ENCODE data around the gene ZBTB7C. TPM values are rescaled to one million over a fixed set of nuclear protein-coding genes. Genes with fewer than 3 reads are reported as not detected.

Gene ZBTB7C
- total RNA-seq, 5 donors from 2014 or later (not counting 1 experiment from before 2014, with no cell fraction given) = 0.06 TPM; not detected in 4

DNA sequence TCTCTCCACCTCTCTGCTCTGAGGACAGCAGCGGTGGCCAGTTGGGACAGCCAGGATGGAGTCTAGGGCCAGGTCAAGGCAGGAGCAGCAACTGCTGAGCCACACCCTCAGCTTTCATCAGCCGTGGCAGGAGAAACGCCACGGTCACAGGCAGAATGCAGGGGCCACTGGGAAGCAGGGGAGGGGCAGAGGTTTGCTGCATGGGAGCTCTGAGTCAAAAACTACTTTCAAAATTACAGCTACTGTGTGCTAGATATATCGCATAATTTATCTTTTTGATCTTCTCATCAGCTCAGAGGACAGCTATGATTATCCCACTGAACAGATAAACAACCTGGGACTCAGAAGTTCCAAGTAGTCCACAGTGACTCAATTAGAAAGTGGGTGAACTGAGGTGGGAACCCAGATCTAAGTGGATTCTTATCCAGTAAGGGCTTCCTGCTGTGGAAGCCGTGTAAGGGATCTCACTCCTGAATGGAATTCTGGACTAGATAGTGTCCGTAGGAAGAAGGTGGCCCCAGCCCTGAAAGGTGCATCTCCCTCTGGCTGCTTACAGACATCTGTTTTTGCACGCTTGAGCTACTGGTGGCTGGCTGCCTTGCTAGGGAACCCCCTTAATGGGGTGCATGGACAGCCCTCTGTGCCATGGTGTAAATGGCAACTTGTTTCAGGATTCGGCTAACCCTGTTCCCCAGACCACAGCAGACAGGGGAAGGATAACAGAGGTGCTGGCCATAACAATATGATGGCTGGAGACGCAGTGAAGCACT, 284.1 kb downstream of the ZBTB7C start:
- H3K4me1 ChIP-seq (ENCODE audit: control insufficient read depth in 1 of 2, extremely low read depth in 1 of 2, insufficient read depth in 2 of 2, low read length in 2 of 2) = no peaks in the 10 kb centered on the region
- no peak for ATAC-seq (replicated peaks in 1 of 4)
- Mint-ChIP-seq H3K9me3 (no peaks in the 10 kb centered on the region), H3K36me3 (no peaks in the 10 kb centered on the region), H3K4me1 (peaks cover 0 to 2% (median 0%) of the 10 kb centered on the region in 3 donors), H3K4me3 (no peak overlapping the region), H3K27me3 (peaks cover 21 to 31% of the 10 kb centered on the region in 2 donors), H3K27ac (no peak overlapping the region)
- no peak for DNase-seq
- WGBS (ENCODE audit: insufficient coverage) = 33% methylated on average over 4 of the region's 10 CpGs
- H3K36me3 ChIP-seq (ENCODE audit: control insufficient read depth in 2 of 2, extremely low read depth in 1 of 2, insufficient read depth in 1 of 2, low read length in 1 of 2) = no peaks in the 10 kb centered on the region
- peaks cover 0 to 20% of the 10 kb centered on the region in 2 experiments for H3K27me3 ChIP-seq (replicated peaks in 1 of 2; ENCODE audit: control insufficient read depth in 2 of 2, extremely low read depth in 1 of 2, insufficient read depth in 2 of 2, low read length in 1 of 2)
- ChIA-PET POLR2A (no interaction called here), CTCF (no interaction called here)
- no peak overlapping the region for H3K4me3 ChIP-seq (ENCODE audit: control insufficient read depth in 1 of 2, extremely low read depth in 1 of 2, low read length in 1 of 2)
- no peaks in the 10 kb centered on the region for H3K9me3 ChIP-seq
- no peak overlapping the region for H3K27ac ChIP-seq (ENCODE audit: low read length)

DNA sequence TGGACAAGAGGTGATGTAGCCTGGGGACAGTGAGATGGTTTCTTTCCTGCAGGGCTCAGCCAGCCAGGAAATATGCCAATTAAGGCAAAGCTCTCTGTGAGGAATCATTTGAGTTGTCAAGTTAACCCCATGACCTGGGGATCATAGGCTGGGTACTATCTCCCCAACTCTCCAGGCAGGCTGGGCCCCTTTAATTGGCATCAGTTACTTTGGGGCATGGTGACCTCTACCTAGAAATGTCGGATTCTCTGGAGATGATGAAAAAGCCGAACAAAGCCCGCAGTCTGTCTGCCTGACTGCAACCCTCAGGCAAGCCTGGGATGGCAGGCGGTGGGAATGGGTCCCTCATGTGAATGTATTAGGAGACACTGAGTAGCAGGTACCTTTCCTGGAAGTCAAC, 285.2 kb downstream of the ZBTB7C start:
- Mint-ChIP-seq H3K36me3 (no peaks in the 10 kb centered on the region), H3K9me3 (no peaks in the 10 kb centered on the region), H3K27me3 (peaks cover 18 to 28% of the 10 kb centered on the region in 2 donors), H3K27ac (no peak overlapping the region), H3K4me1 (peaks cover 0 to 2% (median 0%) of the 10 kb centered on the region in 3 donors), H3K4me3 (no peak overlapping the region)
- ChIA-PET POLR2A (interaction anchor here in 1 of 2 donors (0.7 kb wide), 1 partner anchor 362 kb away, joined by 3 read pairs; no protein-coding TSS in a partner anchor), CTCF (no interaction called here)
- Histone ChIP-seq H3K4me3 (ENCODE audit: control insufficient read depth in 1 of 2, extremely low read depth in 1 of 2, low read length in 1 of 2) (no peak overlapping the region), H3K27me3 (replicated peaks in 1 of 2; ENCODE audit: control insufficient read depth in 2 of 2, extremely low read depth in 1 of 2, insufficient read depth in 2 of 2, low read length in 1 of 2) (peaks cover 0 to 20% of the 10 kb centered on the region in 2 experiments), H3K36me3 (ENCODE audit: control insufficient read depth in 2 of 2, extremely low read depth in 1 of 2, insufficient read depth in 1 of 2, low read length in 1 of 2) (no peaks in the 10 kb centered on the region), H3K27ac (ENCODE audit: low read length) (no peak overlapping the region), H3K9me3 (no peaks in the 10 kb centered on the region), H3K4me1 (ENCODE audit: control insufficient read depth in 1 of 2, extremely low read depth in 1 of 2, insufficient read depth in 2 of 2, low read length in 2 of 2) (no peaks in the 10 kb centered on the region)
- ATAC-seq (replicated peaks in 1 of 4) (no peak), DNase-seq (no peak)
- WGBS (ENCODE audit: insufficient coverage) = 96% methylated on average over 4 of the region's 4 CpGs

- peaks cover 0 to 2% (median 0%) of the 10 kb centered on the region in 3 donors for H3K4me1 Mint-ChIP-seq
- Histone ChIP-seq H3K36me3 (ENCODE audit: control insufficient read depth in 2 of 2, extremely low read depth in 1 of 2, insufficient read depth in 1 of 2, low read length in 1 of 2) (no peaks in the 10 kb centered on the region), H3K27me3 (replicated peaks in 1 of 2; ENCODE audit: control insufficient read depth in 2 of 2, extremely low read depth in 1 of 2, insufficient read depth in 2 of 2, low read length in 1 of 2) (peaks cover 0 to 20% of the 10 kb centered on the region in 2 experiments), H3K27ac (ENCODE audit: low read length) (no peak overlapping the region), H3K9me3 (no peaks in the 10 kb centered on the region), H3K4me3 (ENCODE audit: control insufficient read depth in 1 of 2, extremely low read depth in 1 of 2, low read length in 1 of 2) (no peak overlapping the region), H3K4me1 (ENCODE audit: control insufficient read depth in 1 of 2, extremely low read depth in 1 of 2, insufficient read depth in 2 of 2, low read length in 2 of 2) (no peaks in the 10 kb centered on the region)
- no peak overlapping the region for H3K4me3 Mint-ChIP-seq
- CTCF ChIA-PET = no interaction called here
- WGBS (ENCODE audit: insufficient coverage) = no CpG with 5 or more reads among the region's 6 CpGs
- DNase-seq = no peak
- H3K27ac Mint-ChIP-seq = no peak overlapping the region
- H3K36me3 Mint-ChIP-seq = no peaks in the 10 kb centered on the region
- POLR2A ChIA-PET = interaction anchor here in 1 of 2 donors (0.7 kb wide), 1 partner anchor 362 kb away, joined by 3 read pairs; no protein-coding TSS in a partner anchor
- H3K27me3 Mint-ChIP-seq = peaks cover 14 to 26% of the 10 kb centered on the region in 2 donors
- no peaks in the 10 kb centered on the region for H3K9me3 Mint-ChIP-seq
- ATAC-seq (replicated peaks in 1 of 4) = no peak
Observed at GRCh38 chr18:48123324-48123723, 285.9 kb downstream of the ZBTB7C start.

GRCh38 chr18:48122816-48123215, 286.4 kb downstream of the ZBTB7C start:
- peaks cover 0 to 17% of the 10 kb centered on the region in 2 experiments for H3K27me3 ChIP-seq (replicated peaks in 1 of 2; ENCODE audit: control insufficient read depth in 2 of 2, extremely low read depth in 1 of 2, insufficient read depth in 2 of 2, low read length in 1 of 2)
- Mint-ChIP-seq H3K4me3 (no peak overlapping the region), H3K27ac (no peak overlapping the region), H3K27me3 (peaks cover 10 to 22% of the 10 kb centered on the region in 2 donors), H3K4me1 (peaks cover 0 to 2% (median 0%) of the 10 kb centered on the region in 3 donors), H3K36me3 (no peaks in the 10 kb centered on the region), H3K9me3 (no peaks in the 10 kb centered on the region)
- H3K4me1 ChIP-seq (ENCODE audit: control insufficient read depth in 1 of 2, extremely low read depth in 1 of 2, insufficient read depth in 2 of 2, low read length in 2 of 2) = no peaks in the 10 kb centered on the region
- H3K9me3 ChIP-seq = no peaks in the 10 kb centered on the region
- H3K27ac ChIP-seq (ENCODE audit: low read length) = no peak overlapping the region
- no peak for ATAC-seq (replicated peaks in 1 of 4)
- POLR2A ChIA-PET = no interaction called here
- WGBS (ENCODE audit: insufficient coverage) = 87% methylated on average over 3 of the region's 4 CpGs
- CTCF ChIA-PET = no interaction called here
- DNase-seq = no peak
- no peaks in the 10 kb centered on the region for H3K36me3 ChIP-seq (ENCODE audit: control insufficient read depth in 2 of 2, extremely low read depth in 1 of 2, insufficient read depth in 1 of 2, low read length in 1 of 2)
- H3K4me3 ChIP-seq (ENCODE audit: control insufficient read depth in 1 of 2, extremely low read depth in 1 of 2, low read length in 1 of 2) = no peak overlapping the region

- H3K4me3 Mint-ChIP-seq = no peak overlapping the region
- Histone ChIP-seq H3K27ac (ENCODE audit: low read length) (no peak overlapping the region), H3K9me3 (no peaks in the 10 kb centered on the region), H3K4me3 (ENCODE audit: control insufficient read depth in 1 of 2, extremely low read depth in 1 of 2, low read length in 1 of 2) (no peak overlapping the region), H3K27me3 (replicated peaks in 1 of 2; ENCODE audit: control insufficient read depth in 2 of 2, extremely low read depth in 1 of 2, insufficient read depth in 2 of 2, low read length in 1 of 2) (peaks cover 0 to 13% of the 10 kb centered on the region in 2 experiments), H3K4me1 (ENCODE audit: control insufficient read depth in 1 of 2, extremely low read depth in 1 of 2, insufficient read depth in 2 of 2, low read length in 2 of 2) (no peaks in the 10 kb centered on the region), H3K36me3 (ENCODE audit: control insufficient read depth in 2 of 2, extremely low read depth in 1 of 2, insufficient read depth in 1 of 2, low read length in 1 of 2) (no peaks in the 10 kb centered on the region)
- no peaks in the 10 kb centered on the region for H3K9me3 Mint-ChIP-seq
- whole genome bisulfite sequencing (ENCODE audit: insufficient coverage) = 90% methylated on average over 2 of the region's 3 CpGs
- no peak overlapping the region for H3K27ac Mint-ChIP-seq
- ATAC-seq (replicated peaks in 1 of 4) = no peak
- DNase-seq = no peak
- ChIA-PET CTCF (no interaction called here), POLR2A (no interaction called here)
- no peaks in the 10 kb centered on the region for H3K36me3 Mint-ChIP-seq
- peaks cover 0 to 2% (median 0%) of the 10 kb centered on the region in 3 donors for H3K4me1 Mint-ChIP-seq
- peaks cover 8 to 20% of the 10 kb centered on the region in 2 donors for H3K27me3 Mint-ChIP-seq
Observed at GRCh38 chr18:48122376-48122775, 286.8 kb downstream of the ZBTB7C start.

GRCh38 chr18:48121752-48122151, 287.4 kb downstream of the ZBTB7C start:
- no peaks in the 10 kb centered on the region for H3K9me3 Mint-ChIP-seq
- DNase-seq (no peak), ATAC-seq (replicated peaks in 1 of 4) (no peak)
- Histone ChIP-seq H3K4me1 (ENCODE audit: control insufficient read depth in 1 of 2, extremely low read depth in 1 of 2, insufficient read depth in 2 of 2, low read length in 2 of 2) (no peaks in the 10 kb centered on the region), H3K36me3 (ENCODE audit: control insufficient read depth in 2 of 2, extremely low read depth in 1 of 2, insufficient read depth in 1 of 2, low read length in 1 of 2) (no peaks in the 10 kb centered on the region), H3K9me3 (no peaks in the 10 kb centered on the region), H3K4me3 (ENCODE audit: control insufficient read depth in 1 of 2, extremely low read depth in 1 of 2, low read length in 1 of 2) (no peak overlapping the region), H3K27ac (ENCODE audit: low read length) (no peak overlapping the region), H3K27me3 (replicated peaks in 1 of 2; ENCODE audit: control insufficient read depth in 2 of 2, extremely low read depth in 1 of 2, insufficient read depth in 2 of 2, low read length in 1 of 2) (peaks cover 0 to 12% of the 10 kb centered on the region in 2 experiments)
- H3K4me3 Mint-ChIP-seq = no peak overlapping the region
- peaks cover 7 to 17% of the 10 kb centered on the region in 2 donors for H3K27me3 Mint-ChIP-seq
- CTCF ChIA-PET = no interaction called here
- no peak overlapping the region for H3K27ac Mint-ChIP-seq
- H3K4me1 Mint-ChIP-seq = peaks cover 0 to 2% (median 0%) of the 10 kb centered on the region in 3 donors
- H3K36me3 Mint-ChIP-seq = no peaks in the 10 kb centered on the region
- POLR2A ChIA-PET = no interaction called here
- whole genome bisulfite sequencing (ENCODE audit: insufficient coverage) = 85% methylated on average over 3 of the region's 3 CpGs
